Immature natural killer cell (primary cell): ENCODE measurements around the gene KIF27. TPM values are rescaled to one million over a fixed set of nuclear protein-coding genes. Genes with fewer than 3 reads are reported as not detected.
A peak's percentile ranks its signal among the peaks of the same experiment; 100 is the strongest.
"Not testable (repeated sequence)": the region's sequence is repeated elsewhere in the genome, so short reads cannot be mapped to it uniquely, and the experiment has no call there.

ENCODE experiments used
- DNase-seq, 3 donors: peaks; one replicate each; pipeline ENCODE4 v3.0.0; 2022; ENCODE audit warnings: mixed read lengths in 1 of 3
- H3K27ac Mint-ChIP-seq, 6 donors: one replicate each; pipeline ENCODE4 v1.8.0; 2020; ENCODE audit warnings: mixed read lengths in 6 of 6, mild to moderate bottlenecking in 5 of 6, inconsistent platforms in 4 of 6, moderate library complexity in 3 of 6
- H3K27me3 Mint-ChIP-seq, 3 donors: one replicate each; pipeline ENCODE4 v1.8.0; 2020 to 2021; ENCODE audit warnings: low read depth in 3 of 3, mild to moderate bottlenecking in 3 of 3, mixed read lengths in 3 of 3, moderate library complexity in 3 of 3, inconsistent platforms in 1 of 3
- H3K36me3 Mint-ChIP-seq, 3 donors: one replicate each; pipeline ENCODE4 v1.8.0; 2020; ENCODE audit warnings: mixed read lengths in 3 of 3, inconsistent platforms in 2 of 3, mild to moderate bottlenecking in 2 of 3
- H3K4me1 Mint-ChIP-seq, 2 donors: one replicate each; pipeline ENCODE4 v1.8.0; 2020; ENCODE audit warnings: inconsistent platforms in 2 of 2, mild to moderate bottlenecking in 2 of 2, mixed read lengths in 2 of 2, moderate library complexity in 1 of 2
- H3K4me3 Mint-ChIP-seq, 5 donors: one replicate each; pipeline ENCODE4 v1.8.0; 2020; ENCODE audit warnings: mild to moderate bottlenecking in 5 of 5, mixed read lengths in 5 of 5, inconsistent platforms in 3 of 5, moderate library complexity in 3 of 5
- H3K9me3 Mint-ChIP-seq, 6 donors: one replicate each; pipeline ENCODE4 v1.8.0; 2020; ENCODE audit warnings: mild to moderate bottlenecking in 6 of 6, mixed read lengths in 6 of 6, inconsistent platforms in 4 of 6, moderate library complexity in 3 of 6
- polyA plus RNA-seq, 3 donors: library from polyadenylated mRNA; unstranded; fragments of 300-500 nt; fragmentation: Illumina TruSeq; gene quantifications; one replicate each; pipeline ENCODE4 v1.2.3, GENCODE V29; 2021

Gene KIF27
- polyA plus RNA-seq, 3 donors from 2014 or later = 1.5 to 1.8 (median 1.8) TPM

- Mint-ChIP-seq H3K27me3 (peaks cover 0 to 1% (median 0%) of the 10 kb centered on the region in 3 donors), H3K9me3 (no peaks in the 10 kb centered on the region), H3K4me3 (no peak overlapping the region), H3K36me3 (peaks cover 21 to 45% (median 23%) of the 10 kb centered on the region in 3 donors), H3K4me1 (no peaks in the 10 kb centered on the region), H3K27ac (no peak overlapping the region)
- no peak for DNase-seq
These were observed 19.5 kb upstream of the KIF27 start for GRCh38 chr9:83940590-83941303.

GRCh38 chr9:83937861-83938455, 16.7 kb upstream of the KIF27 start:
- Mint-ChIP-seq H3K27me3 (peaks cover 0 to 1% (median 0%) of the 10 kb centered on the region in 3 donors), H3K36me3 (peaks cover 15 to 35% (median 18%) of the 10 kb centered on the region in 3 donors), H3K4me3 (no peak overlapping the region), H3K9me3 (no peaks in the 10 kb centered on the region), H3K4me1 (no peaks in the 10 kb centered on the region), H3K27ac (no peak overlapping the region)
- peak; percentile 55 to 61 (median 60) for DNase-seq

GRCh38 chr9:83936523-83936922, 15.3 kb upstream of the KIF27 start:
- Mint-ChIP-seq H3K4me3 (no peak overlapping the region), H3K27ac (no peak overlapping the region), H3K4me1 (no peaks in the 10 kb centered on the region), H3K9me3 (no peaks in the 10 kb centered on the region), H3K27me3 (peaks cover 0 to 1% (median 0%) of the 10 kb centered on the region in 3 donors), H3K36me3 (peaks cover 11 to 22% (median 14%) of the 10 kb centered on the region in 3 donors)
- no peak for DNase-seq

GRCh38 chr9:83935276-83935935, 14.2 kb upstream of the KIF27 start:
- Mint-ChIP-seq H3K36me3 (peaks cover 5 to 11% (median 9%) of the 10 kb centered on the region in 3 donors), H3K4me1 (no peaks in the 10 kb centered on the region), H3K27me3 (peaks cover 0 to 1% (median 0%) of the 10 kb centered on the region in 3 donors), H3K27ac (no peak overlapping the region), H3K9me3 (no peaks in the 10 kb centered on the region), H3K4me3 (no peak overlapping the region)
- DNase-seq = no peak

GRCh38 chr9:83934569-83935275, 13.5 kb upstream of the KIF27 start:
- Mint-ChIP-seq H3K4me3 (no peak overlapping the region), H3K27ac (no peak overlapping the region), H3K9me3 (no peaks in the 10 kb centered on the region), H3K4me1 (no peaks in the 10 kb centered on the region), H3K36me3 (peaks cover 5 to 9% (median 9%) of the 10 kb centered on the region in 3 donors), H3K27me3 (peaks cover 0 to 1% (median 0%) of the 10 kb centered on the region in 3 donors)
- DNase-seq = no peak

GRCh38 chr9:83933790-83934189, 12.6 kb upstream of the KIF27 start:
- DNase-seq = no peak
- no peak overlapping the region for H3K27ac Mint-ChIP-seq
- H3K27me3 Mint-ChIP-seq = peaks cover 0 to 1% (median 0%) of the 10 kb centered on the region in 3 donors
- H3K4me1 Mint-ChIP-seq = no peaks in the 10 kb centered on the region
- H3K4me3 Mint-ChIP-seq = no peak overlapping the region
- peaks cover 4 to 5% (median 4%) of the 10 kb centered on the region in 3 donors for H3K36me3 Mint-ChIP-seq
- H3K9me3 Mint-ChIP-seq = no peaks in the 10 kb centered on the region

- Mint-ChIP-seq H3K9me3 (no peaks in the 10 kb centered on the region), H3K4me1 (no peaks in the 10 kb centered on the region), H3K36me3 (peaks cover 1 to 2% (median 2%) of the 10 kb centered on the region in 3 donors), H3K27ac (no peak overlapping the region), H3K4me3 (no peak overlapping the region), H3K27me3 (peaks cover 0 to under 1% (median 0%) of the 10 kb centered on the region in 3 donors)
- DNase-seq = no peak
These were observed 11.6 kb upstream of the KIF27 start for GRCh38 chr9:83932851-83933250.

GRCh38 chr9:83932011-83932410, 10.8 kb upstream of the KIF27 start:
- H3K9me3 Mint-ChIP-seq = no peaks in the 10 kb centered on the region
- H3K36me3 Mint-ChIP-seq = no peaks in the 10 kb centered on the region
- no peaks in the 10 kb centered on the region for H3K4me1 Mint-ChIP-seq
- no peaks in the 10 kb centered on the region for H3K27me3 Mint-ChIP-seq
- H3K27ac Mint-ChIP-seq = no peak overlapping the region
- no peak for DNase-seq
- no peak overlapping the region for H3K4me3 Mint-ChIP-seq

GRCh38 chr9:83930881-83931280, 9.6 kb upstream of the KIF27 start:
- no peaks in the 10 kb centered on the region for H3K9me3 Mint-ChIP-seq
- no peaks in the 10 kb centered on the region for H3K36me3 Mint-ChIP-seq
- DNase-seq = no peak
- H3K27me3 Mint-ChIP-seq = no peaks in the 10 kb centered on the region
- no peak overlapping the region for H3K4me3 Mint-ChIP-seq
- no peaks in the 10 kb centered on the region for H3K4me1 Mint-ChIP-seq
- H3K27ac Mint-ChIP-seq = no peak overlapping the region

- Mint-ChIP-seq H3K27ac (no peak overlapping the region), H3K9me3 (no peaks in the 10 kb centered on the region), H3K27me3 (no peaks in the 10 kb centered on the region), H3K4me3 (no peak overlapping the region), H3K36me3 (no peaks in the 10 kb centered on the region), H3K4me1 (no peaks in the 10 kb centered on the region)
- no peak for DNase-seq
These were observed 6.4 kb upstream of the KIF27 start for GRCh38 chr9:83927591-83927990.

GRCh38 chr9:83920469-83920926, 734 bp downstream of the KIF27 start:
- Mint-ChIP-seq H3K27me3 (peaks cover 3 to 10% (median 7%) of the 10 kb centered on the region in 3 donors), H3K9me3 (no peaks in the 10 kb centered on the region), H3K4me3 (peak overlapping the region; percentile 87 to 91 (median 88)), H3K36me3 (no peaks in the 10 kb centered on the region), H3K4me1 (peaks cover 13 to 16% of the 10 kb centered on the region in 2 donors), H3K27ac (peak overlapping the region; percentile 90 to 96 (median 93))
- no peak for DNase-seq

- Mint-ChIP-seq H3K27me3 (peaks cover 3 to 10% (median 7%) of the 10 kb centered on the region in 3 donors), H3K4me3 (peak overlapping the region in 2 of 5 donors; percentile 21 to 25), H3K4me1 (peaks cover 13 to 16% of the 10 kb centered on the region in 2 donors), H3K27ac (peak overlapping the region in 2 of 6 donors; percentile 21 to 56), H3K36me3 (no peaks in the 10 kb centered on the region), H3K9me3 (no peaks in the 10 kb centered on the region)
- no peak for DNase-seq
These were observed 2.1 kb downstream of the KIF27 start for GRCh38 chr9:83919111-83919510.

- not testable (repeated sequence) for H3K36me3 Mint-ChIP-seq
These were observed 9.0 kb downstream of the KIF27 start for GRCh38 chr9:83912194-83912593.

More at GRCh38 chr9:83912194-83912593, 9.0 kb downstream of the KIF27 start:
- DNase-seq = peak; percentile 34 to 44 (median 43)
- H3K4me3 Mint-ChIP-seq, H3K4me1 Mint-ChIP-seq, H3K27ac Mint-ChIP-seq, H3K27me3 Mint-ChIP-seq, H3K9me3 Mint-ChIP-seq: not testable (repeated sequence)
